SK-N-MC (cell line): Measurements from ENCODE around the gene TP63.

Experiments used
- EZH2 ChIP-seq: fragments of 200-600 bp; sonication (generic); IDR thresholded peaks from one replicate; pipeline ENCODE4 v1.6.1; 2017; ENCODE audit warnings: antibody characterized with exemption
- FOXP2 ChIP-seq: optimal IDR thresholded peaks from 2 replicates; pipeline ENCODE3; 2011; ENCODE audit warnings: mild to moderate bottlenecking, moderate library complexity; ENCODE audit not compliant: insufficient read depth; ENCODE audit errors: extremely low read length, control extremely low read depth
- POLR2AphosphoS5 ChIP-seq: IDR thresholded peaks from 2 replicates; pipeline ENCODE4 v1.6.1; 2012; ENCODE audit warnings: mild to moderate bottlenecking, low read depth, low read length, borderline replicate concordance

- no peak for TF ChIP-seq EZH2
- TF ChIP-seq POLR2AphosphoS5 = no peak
- no peak for TF ChIP-seq FOXP2
Measured at GRCh38 chr3:189721873-189722665, 90.9 kb downstream of the TP63 start.
